Measurements from ENCODE around the gene SLFN11.

DNA sequence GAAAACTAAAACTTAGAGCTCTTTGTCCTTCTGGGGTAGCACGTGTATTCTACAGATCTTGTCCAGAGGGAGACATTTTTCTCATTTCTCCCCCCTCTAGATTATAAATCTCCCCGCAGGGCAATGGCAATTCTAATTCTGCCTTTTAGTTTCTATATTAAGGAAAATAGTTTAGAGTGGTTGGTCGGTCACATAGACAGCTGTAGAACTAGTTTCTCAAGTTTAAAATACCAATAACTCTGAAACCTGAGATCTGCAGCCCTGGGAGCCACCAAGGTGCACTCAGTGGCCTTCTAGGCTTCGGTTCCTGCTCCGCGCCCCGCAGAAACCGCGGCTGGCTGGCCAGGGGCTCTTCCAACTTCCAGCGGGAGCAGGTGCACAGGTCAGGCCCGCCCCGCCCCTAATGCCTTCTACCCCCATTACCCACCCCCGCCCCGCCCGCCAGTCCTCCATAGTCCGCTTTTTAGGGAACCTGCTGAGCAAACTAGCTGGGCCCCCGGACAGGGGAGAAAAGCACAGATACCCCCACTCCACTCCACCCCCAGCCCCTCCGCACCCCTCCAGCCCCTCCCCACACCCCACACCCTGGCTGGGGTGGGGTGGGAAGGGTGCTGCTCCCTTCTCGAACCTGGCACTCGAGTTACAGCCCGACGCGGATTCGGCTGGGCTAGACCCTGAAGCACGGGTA, 431 bp downstream of the SLFN11 start:
- TF ChIP-seq, protein P1, sequence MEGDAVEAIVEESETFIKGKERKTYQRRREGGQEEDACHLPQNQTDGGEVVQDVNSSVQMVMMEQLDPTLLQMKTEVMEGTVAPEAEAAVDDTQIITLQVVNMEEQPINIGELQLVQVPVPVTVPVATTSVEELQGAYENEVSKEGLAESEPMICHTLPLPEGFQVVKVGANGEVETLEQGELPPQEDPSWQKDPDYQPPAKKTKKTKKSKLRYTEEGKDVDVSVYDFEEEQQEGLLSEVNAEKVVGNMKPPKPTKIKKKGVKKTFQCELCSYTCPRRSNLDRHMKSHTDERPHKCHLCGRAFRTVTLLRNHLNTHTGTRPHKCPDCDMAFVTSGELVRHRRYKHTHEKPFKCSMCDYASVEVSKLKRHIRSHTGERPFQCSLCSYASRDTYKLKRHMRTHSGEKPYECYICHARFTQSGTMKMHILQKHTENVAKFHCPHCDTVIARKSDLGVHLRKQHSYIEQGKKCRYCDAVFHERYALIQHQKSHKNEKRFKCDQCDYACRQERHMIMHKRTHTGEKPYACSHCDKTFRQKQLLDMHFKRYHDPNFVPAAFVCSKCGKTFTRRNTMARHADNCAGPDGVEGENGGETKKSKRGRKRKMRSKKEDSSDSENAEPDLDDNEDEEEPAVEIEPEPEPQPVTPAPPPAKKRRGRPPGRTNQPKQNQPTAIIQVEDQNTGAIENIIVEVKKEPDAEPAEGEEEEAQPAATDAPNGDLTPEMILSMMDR (conservative IDR thresholded peaks at IDR 0.05; ENCODE audit: low read depth, low read length) = no peak
- no peak for TF ChIP-seq EZH2 (IDR thresholded peaks at IDR 0.05; ENCODE audit: low read length, unreplicated experiment)
